ENCODE data around the gene MACO1. TPM values are rescaled to one million over a fixed set of nuclear protein-coding genes. Genes with fewer than 3 reads are reported as not detected.

Gene MACO1
- total and polyA plus RNA-seq, 2 of the 13 experiments (the other 11 are each of a cell fraction or from before 2014, with no cell fraction given) = 9.7 to 17.0 TPM

DNA sequence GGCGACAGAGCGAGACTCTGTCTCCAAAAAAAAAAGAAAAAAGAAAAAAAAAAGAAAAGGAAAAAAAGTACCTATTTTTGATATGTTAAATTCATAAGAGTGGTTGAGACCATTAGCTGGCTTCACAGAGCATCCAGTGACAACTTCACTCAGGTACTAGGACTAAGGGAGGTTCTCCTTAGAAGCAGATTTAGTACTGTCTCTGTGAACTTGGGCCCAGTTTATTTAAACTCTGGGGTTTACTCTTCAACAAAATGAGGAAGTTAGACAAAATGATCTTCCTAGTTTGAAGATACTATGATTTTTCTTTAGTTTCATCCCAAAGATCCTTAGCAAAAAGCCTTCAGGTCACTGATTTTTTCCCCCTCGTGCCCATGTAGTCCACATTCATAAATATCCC lies 21.2 kb downstream of the MACO1 start (continued):
- TF ChIP-seq ESRRA (CRISPR knock-in tag; IDR thresholded peaks at IDR 0.05; ENCODE audit: low read depth) (no peak), RXRB (CRISPR knock-in tag; IDR thresholded peaks at IDR 0.05; ENCODE audit: borderline replicate concordance) (no peak), FOXK2 (IDR thresholded peaks at IDR 0.05) (no peak)

DNA sequence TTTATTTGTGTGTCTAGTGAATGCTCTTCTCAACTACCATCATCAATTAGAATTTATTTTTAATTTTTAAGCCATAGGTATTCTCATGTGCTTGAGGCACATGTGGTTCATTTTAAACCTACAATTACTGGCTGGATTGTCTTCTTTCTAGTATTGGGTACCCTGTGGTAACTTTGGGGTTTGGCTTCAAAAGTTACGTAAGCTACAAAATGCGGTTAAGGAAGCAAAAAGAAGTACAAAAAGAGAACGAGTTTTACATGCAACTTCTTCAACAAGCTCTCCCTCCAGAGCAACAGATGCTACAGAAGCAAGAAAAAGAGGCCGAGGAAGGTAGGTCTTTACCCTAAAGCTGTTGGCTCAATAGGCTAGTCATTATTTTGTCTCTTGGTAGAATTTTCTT lies 25.8 kb downstream of the MACO1 start:
- H2AFZ ChIP-seq (ENCODE audit: low read length) = no peak overlapping the region
- DNase-seq (ENCODE audit: low spot score) (no peak), FAIRE-seq (no peak), ATAC-seq (no peak)
- no peaks in the 10 kb centered on the region for H4K20me1 ChIP-seq (ENCODE audit: insufficient read depth, low read length)
- H3K36me3 ChIP-seq (replicated peaks in 1 of 2; ENCODE audit: control insufficient read depth in 1 of 2, insufficient read depth in 2 of 2, low read length in 2 of 2) = peaks cover 4 to 23% of the 10 kb centered on the region in 2 experiments; a peak in 4 of 5 replicates
- no TSS peak for BruUV-seq (replicated peaks)
- H3K9me3 ChIP-seq (ENCODE audit: low read length) = no peaks in the 10 kb centered on the region
- ChIA-PET POLR2A (no interaction called here), CTCF (ENCODE audit: low intra/inter-chr PET ratio, low total read pairs) (no interaction called here)
- H3K27ac ChIP-seq (ENCODE audit: extremely low read length, insufficient read depth, low read length) = no peak overlapping the region
- H3K4me3 ChIP-seq (replicated peaks in 1 of 3; ENCODE audit: insufficient read depth in 1 of 3, low read depth in 2 of 3, low read length in 3 of 3) = no peak overlapping the region
- no peaks in the 10 kb centered on the region for H3K27me3 ChIP-seq (ENCODE audit: control insufficient read depth in 1 of 2, insufficient read depth in 2 of 2, low read length in 2 of 2)
- H3K4me2 ChIP-seq (ENCODE audit: low read depth, low read length) = no peak overlapping the region
- H3K79me2 ChIP-seq (ENCODE audit: insufficient read depth, low read length) = no peaks in the 10 kb centered on the region
- WGBS (ENCODE audit: low lambda C conversion rate) = 93% methylated on average over 4 of the region's 4 CpGs
- peaks cover 24% of the 10 kb centered on the region for H3K4me1 ChIP-seq (ENCODE audit: insufficient read depth, low read length)
- intact Hi-C loops (cut with micrococcal nuclease; ENCODE audit: unreplicated experiment) (no loop called here), in situ Hi-C loops (cut with HindIII; ENCODE audit: extremely low pct_ligation_motif_present, low pct_unique_long_range_greater_than_20kb) (no loop called here)
- no peak overlapping the region for H3K9ac ChIP-seq (ENCODE audit: insufficient read depth, low read depth, low read length)
- TF ChIP-seq ATF7 (IDR thresholded peaks at IDR 0.05) (no peak), ATF7 (CRISPR knock-in tag; IDR thresholded peaks at IDR 0.05) (no peak), ZNF747 (CRISPR knock-in tag; IDR thresholded peaks at IDR 0.05; ENCODE audit: borderline replicate concordance) (no peak), POLR2G (IDR thresholded peaks at IDR 0.05; ENCODE audit: low read depth, low read length) (no peak), MYNN (CRISPR knock-in tag; IDR thresholded peaks at IDR 0.05; ENCODE audit: low read depth) (no peak), NCOR1 (IDR thresholded peaks at IDR 0.05; ENCODE audit: borderline replicate concordance, low read length) (no peak), ARNT2 (CRISPR knock-in tag; IDR thresholded peaks at IDR 0.05; ENCODE audit: low read depth) (no peak), TOE1 (CRISPR knock-in tag; IDR thresholded peaks at IDR 0.05) (no peak), GFI1 (CRISPR knock-in tag; IDR thresholded peaks at IDR 0.05; ENCODE audit: borderline replicate concordance) (no peak), ZFP36L1 (CRISPR knock-in tag; IDR thresholded peaks at IDR 0.05) (no peak)
- TF ChIP-seq, protein P1, sequence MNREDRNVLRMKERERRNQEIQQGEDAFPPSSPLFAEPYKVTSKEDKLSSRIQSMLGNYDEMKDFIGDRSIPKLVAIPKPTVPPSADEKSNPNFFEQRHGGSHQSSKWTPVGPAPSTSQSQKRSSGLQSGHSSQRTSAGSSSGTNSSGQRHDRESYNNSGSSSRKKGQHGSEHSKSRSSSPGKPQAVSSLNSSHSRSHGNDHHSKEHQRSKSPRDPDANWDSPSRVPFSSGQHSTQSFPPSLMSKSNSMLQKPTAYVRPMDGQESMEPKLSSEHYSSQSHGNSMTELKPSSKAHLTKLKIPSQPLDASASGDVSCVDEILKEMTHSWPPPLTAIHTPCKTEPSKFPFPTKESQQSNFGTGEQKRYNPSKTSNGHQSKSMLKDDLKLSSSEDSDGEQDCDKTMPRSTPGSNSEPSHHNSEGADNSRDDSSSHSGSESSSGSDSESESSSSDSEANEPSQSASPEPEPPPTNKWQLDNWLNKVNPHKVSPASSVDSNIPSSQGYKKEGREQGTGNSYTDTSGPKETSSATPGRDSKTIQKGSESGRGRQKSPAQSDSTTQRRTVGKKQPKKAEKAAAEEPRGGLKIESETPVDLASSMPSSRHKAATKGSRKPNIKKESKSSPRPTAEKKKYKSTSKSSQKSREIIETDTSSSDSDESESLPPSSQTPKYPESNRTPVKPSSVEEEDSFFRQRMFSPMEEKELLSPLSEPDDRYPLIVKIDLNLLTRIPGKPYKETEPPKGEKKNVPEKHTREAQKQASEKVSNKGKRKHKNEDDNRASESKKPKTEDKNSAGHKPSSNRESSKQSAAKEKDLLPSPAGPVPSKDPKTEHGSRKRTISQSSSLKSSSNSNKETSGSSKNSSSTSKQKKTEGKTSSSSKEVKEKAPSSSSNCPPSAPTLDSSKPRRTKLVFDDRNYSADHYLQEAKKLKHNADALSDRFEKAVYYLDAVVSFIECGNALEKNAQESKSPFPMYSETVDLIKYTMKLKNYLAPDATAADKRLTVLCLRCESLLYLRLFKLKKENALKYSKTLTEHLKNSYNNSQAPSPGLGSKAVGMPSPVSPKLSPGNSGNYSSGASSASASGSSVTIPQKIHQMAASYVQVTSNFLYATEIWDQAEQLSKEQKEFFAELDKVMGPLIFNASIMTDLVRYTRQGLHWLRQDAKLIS (CRISPR knock-in tag; IDR thresholded peaks at IDR 0.05) = no peak
- TF ChIP-seq, protein P2, sequence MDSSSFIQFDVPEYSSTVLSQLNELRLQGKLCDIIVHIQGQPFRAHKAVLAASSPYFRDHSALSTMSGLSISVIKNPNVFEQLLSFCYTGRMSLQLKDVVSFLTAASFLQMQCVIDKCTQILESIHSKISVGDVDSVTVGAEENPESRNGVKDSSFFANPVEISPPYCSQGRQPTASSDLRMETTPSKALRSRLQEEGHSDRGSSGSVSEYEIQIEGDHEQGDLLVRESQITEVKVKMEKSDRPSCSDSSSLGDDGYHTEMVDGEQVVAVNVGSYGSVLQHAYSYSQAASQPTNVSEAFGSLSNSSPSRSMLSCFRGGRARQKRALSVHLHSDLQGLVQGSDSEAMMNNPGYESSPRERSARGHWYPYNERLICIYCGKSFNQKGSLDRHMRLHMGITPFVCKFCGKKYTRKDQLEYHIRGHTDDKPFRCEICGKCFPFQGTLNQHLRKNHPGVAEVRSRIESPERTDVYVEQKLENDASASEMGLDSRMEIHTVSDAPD (CRISPR knock-in tag; IDR thresholded peaks at IDR 0.05) = no peak
- TF ChIP-seq, protein P3, sequence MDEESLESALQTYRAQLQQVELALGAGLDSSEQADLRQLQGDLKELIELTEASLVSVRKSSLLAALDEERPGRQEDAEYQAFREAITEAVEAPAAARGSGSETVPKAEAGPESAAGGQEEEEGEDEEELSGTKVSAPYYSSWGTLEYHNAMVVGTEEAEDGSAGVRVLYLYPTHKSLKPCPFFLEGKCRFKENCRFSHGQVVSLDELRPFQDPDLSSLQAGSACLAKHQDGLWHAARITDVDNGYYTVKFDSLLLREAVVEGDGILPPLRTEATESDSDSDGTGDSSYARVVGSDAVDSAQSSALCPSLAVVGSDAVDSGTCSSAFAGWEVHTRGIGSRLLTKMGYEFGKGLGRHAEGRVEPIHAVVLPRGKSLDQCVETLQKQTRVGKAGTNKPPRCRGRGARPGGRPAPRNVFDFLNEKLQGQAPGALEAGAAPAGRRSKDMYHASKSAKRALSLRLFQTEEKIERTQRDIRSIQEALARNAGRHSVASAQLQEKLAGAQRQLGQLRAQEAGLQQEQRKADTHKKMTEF (CRISPR knock-in tag; IDR thresholded peaks at IDR 0.05) = no peak
- TF ChIP-seq, protein P4, sequence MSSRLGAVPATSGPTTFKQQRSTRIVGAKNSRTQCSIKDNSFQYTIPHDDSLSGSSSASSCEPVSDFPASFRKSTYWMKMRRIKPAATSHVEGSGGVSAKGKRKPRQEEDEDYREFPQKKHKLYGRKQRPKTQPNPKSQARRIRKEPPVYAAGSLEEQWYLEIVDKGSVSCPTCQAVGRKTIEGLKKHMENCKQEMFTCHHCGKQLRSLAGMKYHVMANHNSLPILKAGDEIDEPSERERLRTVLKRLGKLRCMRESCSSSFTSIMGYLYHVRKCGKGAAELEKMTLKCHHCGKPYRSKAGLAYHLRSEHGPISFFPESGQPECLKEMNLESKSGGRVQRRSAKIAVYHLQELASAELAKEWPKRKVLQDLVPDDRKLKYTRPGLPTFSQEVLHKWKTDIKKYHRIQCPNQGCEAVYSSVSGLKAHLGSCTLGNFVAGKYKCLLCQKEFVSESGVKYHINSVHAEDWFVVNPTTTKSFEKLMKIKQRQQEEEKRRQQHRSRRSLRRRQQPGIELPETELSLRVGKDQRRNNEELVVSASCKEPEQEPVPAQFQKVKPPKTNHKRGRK (CRISPR knock-in tag; IDR thresholded peaks at IDR 0.05) = no peak

All from HepG2 (cell line).